ENCODE measurements around the gene CABP1.
"Not testable (repeated sequence)": the region's sequence is repeated elsewhere in the genome, so short reads cannot be mapped to it uniquely, and the experiment has no call there.

Gene CABP1

DNA sequence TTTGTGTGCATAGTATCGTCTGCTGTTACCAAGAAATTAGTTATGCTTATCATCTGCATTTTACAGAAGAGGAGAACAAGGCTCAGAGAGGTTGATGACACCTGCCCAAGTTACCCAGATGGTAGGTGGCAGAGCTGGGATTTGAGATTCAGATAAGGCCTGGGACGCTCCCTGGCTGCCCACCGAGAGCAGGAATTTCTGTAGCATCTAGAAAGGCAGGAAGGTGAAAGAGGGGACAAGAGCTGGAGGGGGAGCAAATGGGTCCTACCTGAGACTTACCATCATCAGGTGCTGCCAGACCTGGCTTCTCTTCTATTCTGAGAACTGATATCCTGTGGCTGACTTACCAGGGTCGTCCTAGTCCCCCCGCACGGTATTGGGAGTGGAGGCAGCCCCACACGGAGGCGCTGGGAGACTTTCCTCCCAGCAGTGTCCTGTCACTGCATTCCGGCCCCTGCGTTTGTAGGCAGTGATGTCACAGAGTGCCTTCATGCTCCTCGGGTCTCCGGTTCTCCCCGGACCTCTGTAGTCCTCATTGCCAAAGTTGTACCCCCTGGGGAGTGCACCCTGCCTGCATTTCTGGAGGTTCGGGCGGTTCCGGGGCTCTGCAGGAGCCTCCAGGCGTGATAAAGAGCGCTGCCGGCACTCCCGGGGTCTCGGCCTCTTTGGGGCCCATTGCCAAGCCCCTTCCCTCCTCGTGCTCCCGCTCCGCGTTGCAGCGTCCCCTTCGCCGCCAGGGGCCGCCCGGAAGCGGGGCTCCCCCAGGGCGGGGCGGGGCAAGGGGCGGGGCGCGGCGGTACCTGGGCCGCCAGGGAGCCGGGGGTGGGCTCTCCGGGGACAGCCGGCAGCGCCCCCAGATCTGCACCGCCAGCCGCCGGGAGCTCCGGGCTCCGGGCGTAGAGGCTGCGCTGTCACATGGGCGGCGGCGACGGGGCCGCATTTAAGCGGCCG is at the start of gene CABP1:
CABP1 (plus strand) TSS at position 856 of the 951 bp plus-strand sequence; CDS start at position 916, 60 bp downstream.
- no peak for DNase-seq

GRCh38 chr12:120590741-120591407 is 49.6 kb upstream of the CABP1 start:
- no peak for DNase-seq

DNA sequence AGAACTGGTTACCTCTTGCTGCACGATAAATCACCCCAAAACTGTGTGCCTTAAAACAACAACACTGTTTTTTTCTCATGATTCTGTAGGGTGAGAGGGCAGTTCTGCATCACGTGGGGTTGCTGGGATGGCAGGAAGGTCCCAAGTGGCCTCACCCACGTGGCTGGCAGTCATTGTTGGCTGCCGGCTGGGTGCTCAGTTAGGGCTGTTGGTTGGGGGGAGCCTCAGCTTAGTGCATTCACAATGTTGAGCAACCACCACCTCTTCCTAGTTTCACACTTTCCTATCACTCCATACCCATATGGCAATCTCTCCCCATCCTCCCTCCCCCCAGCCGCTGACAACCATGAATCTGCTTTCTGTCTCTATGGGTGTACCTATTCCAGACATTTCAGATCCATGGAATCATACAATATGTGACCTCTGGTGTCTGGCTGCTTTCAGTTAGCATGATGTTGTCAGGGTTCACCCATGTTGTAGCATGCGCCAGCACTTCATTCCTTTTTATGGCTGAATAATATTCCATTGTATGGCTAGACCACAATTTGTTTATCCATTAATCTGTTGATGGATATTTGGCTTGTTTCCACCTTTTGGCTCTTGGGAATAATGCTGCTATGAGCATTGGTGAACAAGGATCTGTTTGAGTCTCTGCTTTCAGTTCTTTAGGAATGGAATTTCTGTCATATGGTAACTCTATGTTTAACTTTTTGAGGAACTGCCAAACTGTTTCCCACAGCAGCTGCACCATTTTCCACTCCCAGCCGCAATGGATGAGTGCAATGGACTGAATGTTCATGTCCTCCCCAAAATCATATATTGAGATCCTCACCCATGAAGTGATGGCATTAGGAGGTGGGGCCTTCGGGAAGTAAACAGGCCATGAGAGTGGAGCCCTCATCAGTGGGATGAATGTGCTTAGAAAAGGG is 48.0 kb upstream of the CABP1 start:
- DNase-seq, result no peak

- no peak for DNase-seq
These were observed 43.5 kb upstream of the CABP1 start for GRCh38 chr12:120596901-120597300.

DNA sequence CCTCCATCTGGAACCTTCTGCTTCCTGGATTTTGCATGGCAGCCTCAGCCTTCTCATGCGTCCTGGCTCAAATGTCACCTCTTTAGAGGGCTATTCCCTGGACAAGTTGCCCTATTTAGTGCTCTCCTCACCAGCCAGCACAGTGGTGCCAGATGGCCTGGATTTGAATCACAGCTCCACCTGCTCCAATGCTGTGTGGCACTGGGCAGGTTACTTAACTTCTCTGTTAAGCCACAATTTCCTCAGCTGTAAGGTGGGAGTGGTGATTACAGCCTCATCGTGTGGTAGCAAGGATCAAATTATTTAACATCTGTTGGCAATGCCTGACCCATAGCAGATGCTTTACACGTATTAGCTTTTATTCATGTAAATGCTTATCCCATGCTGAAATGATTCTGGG is 42.6 kb upstream of the CABP1 start:
- no peak for DNase-seq

GRCh38 chr12:120598674-120599463 is 41.6 kb upstream of the CABP1 start:
- no peak for DNase-seq

GRCh38 chr12:120599672-120600552 is 40.5 kb upstream of the CABP1 start:
- DNase-seq, result no peak

- not testable (repeated sequence) for DNase-seq
These were observed 38.0 kb upstream of the CABP1 start for GRCh38 chr12:120602416-120602815.

DNA sequence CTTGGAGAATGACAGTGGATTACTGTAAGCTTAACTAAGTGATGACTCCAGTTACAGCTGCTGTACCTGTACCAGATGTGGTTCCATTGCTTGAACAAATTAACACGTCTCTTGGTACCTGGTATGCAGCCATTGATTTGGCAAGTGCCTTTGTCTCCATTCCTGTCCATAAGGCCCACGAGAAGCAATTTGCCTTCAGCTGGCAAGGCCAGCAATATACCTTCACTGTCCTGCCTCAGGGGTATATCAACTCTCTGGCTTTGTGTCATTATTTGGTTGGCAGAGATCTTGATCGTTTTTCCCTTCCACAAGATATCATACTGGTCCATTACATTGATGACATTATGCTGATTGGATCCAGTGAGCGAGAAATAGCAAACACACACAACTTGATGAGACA is 29.9 kb upstream of the CABP1 start:
- no peak for DNase-seq

DNA sequence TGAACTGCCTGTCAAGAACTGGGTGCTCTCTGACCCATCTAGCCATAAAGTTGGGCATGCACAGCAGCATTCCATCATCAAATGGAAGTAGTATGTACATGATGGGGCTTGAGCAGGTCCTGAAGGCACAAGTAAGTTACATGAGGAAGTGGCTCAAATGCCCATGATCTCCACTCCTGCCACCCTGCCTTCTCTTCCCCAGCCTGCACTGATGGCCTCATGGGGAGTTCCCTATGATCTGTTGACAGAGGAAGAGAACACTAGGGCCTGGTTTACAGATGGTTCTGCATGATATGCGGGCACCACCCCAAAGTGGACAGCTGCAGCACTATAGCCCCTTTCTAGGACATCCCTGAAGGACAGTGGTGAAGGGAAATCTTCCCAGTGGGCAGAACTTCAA is 28.9 kb upstream of the CABP1 start:
- not testable (repeated sequence) for DNase-seq

DNA sequence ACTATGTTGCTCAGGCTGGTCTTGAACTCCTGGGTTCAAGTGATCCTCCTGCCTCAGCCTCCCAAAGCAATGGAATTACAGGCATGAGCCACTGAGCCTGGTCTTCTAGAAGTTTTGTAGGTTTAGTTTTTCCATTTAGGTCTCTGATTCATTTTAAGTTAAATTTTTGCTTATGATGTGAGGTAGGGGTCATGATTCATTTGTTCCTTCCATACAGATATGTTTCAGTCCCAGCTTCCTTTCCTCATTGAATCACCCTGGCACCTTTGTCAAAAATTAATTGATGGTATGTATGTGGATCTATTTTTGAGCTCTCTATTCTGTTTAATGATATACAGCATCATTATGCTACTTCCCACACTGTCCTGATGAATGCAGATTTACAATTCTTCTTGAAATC is 25.6 kb upstream of the CABP1 start:
- DNase-seq, result no peak

DNA sequence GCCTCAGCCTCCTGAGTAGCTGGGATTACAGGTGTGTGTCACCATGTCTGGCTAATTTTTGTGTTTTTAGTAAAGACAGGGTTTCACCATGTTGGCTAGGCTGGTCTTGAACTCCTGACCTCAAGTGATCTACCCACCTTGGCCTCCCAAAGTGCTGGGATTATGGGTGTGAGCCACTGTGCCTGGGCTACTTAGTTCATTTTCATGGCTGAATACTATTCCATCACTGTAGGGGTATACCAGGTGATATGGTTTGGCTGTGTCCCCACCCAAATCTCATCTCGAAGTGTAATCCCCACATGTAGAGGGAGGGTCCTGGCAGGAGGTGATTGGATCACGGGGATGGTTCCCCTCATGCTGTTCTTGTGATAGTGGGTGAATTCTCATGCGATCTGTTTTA is 23.2 kb upstream of the CABP1 start:
- not testable (repeated sequence) for DNase-seq

DNA sequence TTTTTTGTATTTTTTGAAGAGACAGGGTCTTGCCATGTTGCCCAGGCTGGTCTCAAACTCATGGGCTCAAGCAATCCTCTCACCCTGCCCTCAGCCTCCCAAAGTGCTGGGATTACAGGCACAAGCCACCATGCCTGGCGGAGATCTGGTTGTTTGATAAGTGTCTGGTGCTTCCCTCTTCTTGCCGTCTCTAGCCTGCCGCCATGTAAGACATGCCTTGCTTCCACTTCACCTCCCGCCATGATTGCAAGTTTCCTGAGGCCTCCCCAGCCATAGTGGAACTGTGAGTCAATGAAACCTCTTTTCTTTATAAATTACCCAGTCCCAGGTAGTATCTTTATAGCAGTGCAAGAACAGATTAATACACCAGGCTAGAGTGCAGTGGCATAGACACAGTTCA is 22.7 kb upstream of the CABP1 start:
- not testable (repeated sequence) for DNase-seq

DNA sequence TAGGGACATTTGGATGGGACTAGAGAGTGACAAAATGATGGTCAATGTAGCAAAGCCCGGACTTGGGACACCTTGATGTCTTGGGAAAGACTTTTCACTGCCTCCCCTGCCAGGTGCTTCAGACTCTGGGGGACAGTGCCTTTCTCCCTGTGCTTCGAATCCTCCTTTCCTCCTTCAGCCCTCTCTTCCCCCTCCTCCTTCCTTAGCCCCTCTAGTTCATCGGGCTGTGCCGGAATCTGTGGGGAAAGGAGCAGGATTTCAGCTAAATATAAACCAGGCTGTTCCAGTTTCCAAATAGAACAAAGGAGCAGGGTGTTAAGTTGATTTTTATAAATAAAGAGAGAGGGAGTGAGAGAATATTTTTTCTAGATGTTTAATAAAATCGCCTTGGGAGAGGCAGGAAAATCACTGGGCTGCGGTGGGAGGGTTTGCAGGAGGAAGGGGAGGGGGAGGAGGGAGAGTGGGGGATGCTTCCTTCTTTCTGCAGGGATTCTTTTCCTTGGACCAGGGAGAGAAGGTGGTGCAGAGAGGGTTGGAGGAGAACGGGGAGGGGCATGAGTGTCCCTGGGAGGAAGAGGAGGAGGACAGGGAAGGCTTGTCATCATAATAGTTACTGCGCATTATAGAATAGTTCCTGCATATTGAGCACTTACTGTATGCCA is 21.3 kb upstream of the CABP1 start:
- no peak for DNase-seq

DNA sequence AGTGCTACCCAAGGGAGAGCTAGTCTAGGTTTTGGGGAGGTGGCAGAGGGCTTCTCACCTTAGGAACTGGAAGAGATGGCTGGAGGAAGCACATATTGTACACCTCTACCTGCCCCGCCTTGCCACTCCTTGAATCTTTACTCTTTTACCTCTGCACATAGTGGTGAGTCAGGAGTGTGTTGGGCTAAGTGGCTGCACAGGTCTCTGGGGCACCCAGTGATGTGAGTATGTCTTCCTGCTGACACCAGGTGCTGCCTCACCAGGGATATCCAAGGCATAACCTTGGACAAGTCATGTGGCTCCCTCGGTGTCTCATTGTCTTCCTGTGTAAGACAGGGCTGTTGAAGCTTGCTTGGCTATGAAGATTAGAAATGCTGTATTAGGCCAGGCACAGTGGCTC is 19.8 kb upstream of the CABP1 start:
- no peak for DNase-seq

GRCh38 chr12:120625557-120626419 is 14.6 kb upstream of the CABP1 start:
- DNase-seq, result no peak

DNA sequence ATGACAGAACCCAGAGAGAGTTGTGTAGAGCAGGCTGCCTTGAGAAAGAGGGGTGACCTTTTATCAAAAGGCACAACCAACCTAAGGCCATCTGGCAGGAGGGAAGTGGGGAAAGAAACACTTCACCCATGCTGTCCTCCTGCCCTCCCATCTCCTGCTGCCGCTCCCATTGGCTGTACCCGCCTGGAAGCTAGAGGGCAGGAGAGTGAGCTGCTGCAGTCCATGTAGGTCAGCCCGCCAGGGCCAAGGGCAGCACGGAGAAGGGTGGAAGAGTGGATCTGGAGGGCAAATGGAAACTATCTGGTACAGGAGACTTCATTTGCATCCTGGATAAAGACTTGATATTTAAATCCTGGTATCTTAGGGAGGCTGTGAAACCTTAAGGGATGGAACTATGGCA is 11.5 kb upstream of the CABP1 start:
- no peak for DNase-seq

GRCh38 chr12:120630104-120630892 is 10.1 kb upstream of the CABP1 start:
- DNase-seq, result no peak

DNA sequence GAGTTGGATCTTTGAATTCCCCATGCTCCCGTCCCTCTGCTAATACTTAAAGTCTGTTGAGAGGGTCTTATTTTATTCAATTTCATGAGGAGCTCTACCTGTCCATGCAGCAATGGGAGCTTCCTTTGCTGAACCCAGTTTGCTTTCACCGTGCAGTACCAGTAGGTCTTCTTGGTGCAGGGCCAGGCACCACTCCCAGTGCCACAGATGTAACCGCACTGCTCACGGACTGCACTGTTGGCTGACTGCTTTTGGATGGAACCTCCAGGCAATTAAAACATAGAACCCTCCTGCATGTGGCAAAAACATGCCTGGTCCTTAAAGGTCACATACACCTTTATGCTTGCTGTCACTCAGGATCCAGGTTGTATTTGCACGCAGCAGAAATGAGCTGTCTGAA is 9.3 kb upstream of the CABP1 start:
- DNase-seq, result no peak
